ENCODE measurements around the gene FBXO45. TPM values are rescaled to one million over a fixed set of nuclear protein-coding genes. Genes with fewer than 3 reads are reported as not detected.

Gene FBXO45
- total RNA-seq, 1 experiment from 2014 or later = 18.6 TPM

- H2BK5ac ChIP-seq (ENCODE audit: insufficient read length, low read length) = no peak overlapping the region
- no peak overlapping the region for H3K14ac ChIP-seq (ENCODE audit: insufficient read depth, low read length)
- H3K23ac ChIP-seq (ENCODE audit: insufficient read length, low read depth, low read length) = no peak overlapping the region
- no peak overlapping the region for H2AK5ac ChIP-seq (ENCODE audit: insufficient read length, low read length)
- no peak overlapping the region for H3K4me2 ChIP-seq (ENCODE audit: insufficient read depth, insufficient read length, low read length)
- H2BK120ac ChIP-seq (ENCODE audit: low read depth, low read length, poor library complexity, severe bottlenecking) = no peak overlapping the region
- H3K4me1 ChIP-seq (ENCODE audit: insufficient read depth, low read length) = no peaks in the 10 kb centered on the region
- Mint-ChIP-seq H3K4me3 (no peak overlapping the region), H3K4me1 (no peaks in the 10 kb centered on the region), H3K27ac (no peak overlapping the region), H3K36me3 (ENCODE audit: insufficient read depth in 1 of 3, low read depth in 3 of 3) (peaks cover 7 to 14% (median 8%) of the 10 kb centered on the region in 3 experiments), H3K9me3 (peaks cover 31 to 35% of the 10 kb centered on the region in 2 experiments), H3K27me3 (ENCODE audit: low read depth) (peaks cover 2% of the 10 kb centered on the region; the same call in 1 of the 2 replicates)
- H3K56ac ChIP-seq (ENCODE audit: insufficient read length, low read depth, low read length) = no peak overlapping the region
- H3K4ac ChIP-seq (ENCODE audit: low read depth, low read length) = no peak overlapping the region
- no peaks in the 10 kb centered on the region for H3K27me3 ChIP-seq (ENCODE audit: insufficient read depth, low read length)
- TF ChIP-seq, protein P1, sequence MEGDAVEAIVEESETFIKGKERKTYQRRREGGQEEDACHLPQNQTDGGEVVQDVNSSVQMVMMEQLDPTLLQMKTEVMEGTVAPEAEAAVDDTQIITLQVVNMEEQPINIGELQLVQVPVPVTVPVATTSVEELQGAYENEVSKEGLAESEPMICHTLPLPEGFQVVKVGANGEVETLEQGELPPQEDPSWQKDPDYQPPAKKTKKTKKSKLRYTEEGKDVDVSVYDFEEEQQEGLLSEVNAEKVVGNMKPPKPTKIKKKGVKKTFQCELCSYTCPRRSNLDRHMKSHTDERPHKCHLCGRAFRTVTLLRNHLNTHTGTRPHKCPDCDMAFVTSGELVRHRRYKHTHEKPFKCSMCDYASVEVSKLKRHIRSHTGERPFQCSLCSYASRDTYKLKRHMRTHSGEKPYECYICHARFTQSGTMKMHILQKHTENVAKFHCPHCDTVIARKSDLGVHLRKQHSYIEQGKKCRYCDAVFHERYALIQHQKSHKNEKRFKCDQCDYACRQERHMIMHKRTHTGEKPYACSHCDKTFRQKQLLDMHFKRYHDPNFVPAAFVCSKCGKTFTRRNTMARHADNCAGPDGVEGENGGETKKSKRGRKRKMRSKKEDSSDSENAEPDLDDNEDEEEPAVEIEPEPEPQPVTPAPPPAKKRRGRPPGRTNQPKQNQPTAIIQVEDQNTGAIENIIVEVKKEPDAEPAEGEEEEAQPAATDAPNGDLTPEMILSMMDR (conservative IDR thresholded peaks at IDR 0.05) = no peak
- no CpG with 5 or more reads among the region's 2 CpGs for WGBS (ENCODE audit: extremely low coverage, insufficient read length, low lambda C conversion rate)
- no peak overlapping the region for H4K91ac ChIP-seq (ENCODE audit: insufficient read length, low read depth, low read length)
- no peaks in the 10 kb centered on the region for H3K9me3 ChIP-seq (ENCODE audit: control insufficient read depth, low read depth, low read length)
- H3K79me2 ChIP-seq (ENCODE audit: insufficient read depth, low read length) = no peaks in the 10 kb centered on the region
- no peak overlapping the region for H2BK15ac ChIP-seq (ENCODE audit: low read depth, low read length)
- no peak for DNase-seq
- no peak overlapping the region for H2BK20ac ChIP-seq (ENCODE audit: low read depth, low read length, poor library complexity, severe bottlenecking)
- H3K9ac ChIP-seq (ENCODE audit: extremely low read depth, insufficient read length, low read length) = no peak overlapping the region
- no peak overlapping the region for H3K27ac ChIP-seq (ENCODE audit: insufficient read length, low read depth, low read length)
- no peak overlapping the region for H3K18ac ChIP-seq (ENCODE audit: insufficient read length, low read depth, low read length)
- H2BK12ac ChIP-seq (ENCODE audit: insufficient read length, low read depth, low read length) = no peak overlapping the region
- no peak overlapping the region for H4K8ac ChIP-seq (replicated peaks; ENCODE audit: insufficient read length, low read depth, low read length)
- H4K5ac ChIP-seq (ENCODE audit: insufficient read length, low read depth, low read length) = no peak overlapping the region
- H3T11ph ChIP-seq (ENCODE audit: low read length) = no peak overlapping the region
- no peaks in the 10 kb centered on the region for H4K20me1 ChIP-seq (ENCODE audit: control insufficient read depth, insufficient read depth, insufficient read length)
- no peaks in the 10 kb centered on the region for H3K23me2 ChIP-seq (ENCODE audit: insufficient read length, low read depth, low read length, poor library complexity, severe bottlenecking)
- H2AFZ ChIP-seq (ENCODE audit: low read length) = no peak overlapping the region
- no peaks in the 10 kb centered on the region for H3K79me1 ChIP-seq (ENCODE audit: insufficient read depth, low read depth, low read length, poor library complexity, severe bottlenecking)
Measured at GRCh38 chr3:196544491-196544992, 23.9 kb upstream of the FBXO45 start.

All from H9 (cell line).